Stimulated activated naive CD4-positive, alpha-beta T cell treated with Interleukin-2 at 50 U/mL for 16 hours (primary cell): ENCODE measurements around the gene FBXO17.
A peak's percentile ranks its signal among the peaks of the same experiment; 100 is the strongest.
"Not testable (repeated sequence)": the region's sequence is repeated elsewhere in the genome, so short reads cannot be mapped to it uniquely, and the experiment has no call there.

Experiments used
- DNase-seq: peaks from one replicate; lab custom pipeline; 2025; lab: John Stamatoyannopoulos, UW

The FBXO17 gene

GRCh38 chr19:38942471-38943181 lies 32.9 kb downstream of the FBXO17 start:
- no peak for DNase-seq

- DNase-seq = no peak
Observed at GRCh38 chr19:38941979-38942378, 33.6 kb downstream of the FBXO17 start.

- DNase-seq = not testable (repeated sequence)
Observed at GRCh38 chr19:38941466-38941865, 34.1 kb downstream of the FBXO17 start.

- no peak for DNase-seq
Observed at GRCh38 chr19:38939957-38940356, 35.6 kb downstream of the FBXO17 start.

GRCh38 chr19:38933544-38933943 lies 42.0 kb downstream of the FBXO17 start:
- DNase-seq = no peak

DNA sequence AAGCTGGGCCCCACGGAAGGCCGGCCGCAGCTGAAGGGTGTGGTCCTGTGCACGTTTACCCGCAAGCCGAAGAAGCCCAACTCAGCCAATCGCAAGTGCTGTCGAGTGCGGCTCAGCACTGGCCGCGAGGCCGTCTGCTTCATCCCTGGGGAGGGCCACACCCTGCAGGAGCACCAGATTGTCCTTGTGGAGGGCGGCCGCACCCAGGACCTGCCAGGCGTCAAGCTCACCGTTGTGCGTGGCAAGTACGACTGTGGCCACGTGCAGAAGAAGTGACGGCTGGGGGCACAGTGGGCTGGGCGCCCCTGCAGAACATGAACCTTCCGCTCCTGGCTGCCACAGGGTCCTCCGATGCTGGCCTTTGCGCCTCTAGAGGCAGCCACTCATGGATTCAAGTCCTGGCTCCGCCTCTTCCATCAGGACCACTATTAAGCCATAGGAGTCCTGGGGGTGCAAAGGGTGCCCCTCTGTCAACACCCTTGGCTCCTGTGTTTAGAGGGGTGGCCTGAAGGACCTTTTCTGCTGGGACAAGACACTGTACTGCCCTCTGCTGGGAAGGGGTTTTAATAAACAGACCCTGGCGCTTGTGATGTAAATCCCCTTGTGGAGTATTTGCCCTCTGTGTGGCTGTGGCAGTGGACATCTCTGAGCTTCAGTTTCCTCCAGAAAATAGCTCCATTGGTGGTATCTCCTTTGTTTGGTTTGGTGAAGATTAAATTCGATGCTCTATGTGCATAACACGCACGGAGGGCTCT lies 42.9 kb downstream of the FBXO17 start:
- peak; percentile 8 for DNase-seq

DNA sequence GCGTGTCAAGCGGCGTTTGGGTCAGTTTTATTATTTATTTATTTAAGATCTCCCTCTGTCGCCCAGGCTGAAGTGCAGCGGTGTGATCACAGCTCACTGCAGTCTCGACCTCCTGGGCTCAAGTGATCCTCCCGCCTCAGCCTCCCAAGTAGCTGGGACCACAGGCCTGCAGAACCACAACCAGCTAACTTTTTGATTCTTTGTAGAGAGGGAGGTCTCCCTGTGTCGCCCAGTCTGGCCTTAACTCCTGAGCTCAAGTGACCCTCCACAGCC lies 44.1 kb downstream of the FBXO17 start:
- DNase-seq = no peak

DNA sequence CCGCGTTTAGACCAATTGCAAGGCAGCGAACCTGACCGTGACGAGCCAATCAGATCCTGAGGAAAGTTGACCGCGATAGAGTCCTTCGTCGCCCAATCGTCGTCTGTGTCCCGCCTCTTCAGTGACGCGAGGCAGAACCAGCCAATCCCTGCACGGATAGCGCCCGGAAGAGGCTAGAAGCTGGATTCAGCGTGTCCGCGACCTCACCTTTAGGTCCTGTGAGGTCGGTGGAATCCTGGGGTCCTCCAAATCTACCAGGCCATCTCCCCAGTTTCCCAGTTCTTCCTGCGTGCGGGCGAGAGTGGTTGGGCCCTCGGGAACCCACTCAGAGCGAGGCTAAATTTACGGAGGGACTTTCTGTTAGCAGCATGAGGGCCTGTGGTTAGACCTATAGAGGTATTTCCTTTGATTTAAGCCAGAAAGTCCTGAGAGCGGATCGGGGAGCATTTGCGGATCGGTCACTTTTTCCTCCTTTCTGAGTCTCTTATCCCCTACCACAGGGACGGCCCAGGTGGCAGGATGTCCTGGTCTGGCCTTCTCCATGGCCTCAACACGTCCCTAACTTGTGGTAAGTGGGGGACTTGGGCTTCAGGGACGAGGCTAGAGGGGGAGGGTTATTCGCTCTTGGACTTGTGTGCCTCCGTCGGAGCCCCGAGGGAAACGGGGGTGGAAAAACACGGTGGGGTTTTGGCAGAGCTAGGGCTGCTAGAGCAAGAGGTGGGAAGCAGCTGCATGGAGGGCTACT lies 44.6 kb downstream of the FBXO17 start, which contains the start of gene MRPS12:
Gene MRPS12 (plus strand): TSS at position 169 of the 745 bp plus-strand sequence. CDS start 351 bp downstream, at position 520.
- DNase-seq = peak; percentile 99

DNA sequence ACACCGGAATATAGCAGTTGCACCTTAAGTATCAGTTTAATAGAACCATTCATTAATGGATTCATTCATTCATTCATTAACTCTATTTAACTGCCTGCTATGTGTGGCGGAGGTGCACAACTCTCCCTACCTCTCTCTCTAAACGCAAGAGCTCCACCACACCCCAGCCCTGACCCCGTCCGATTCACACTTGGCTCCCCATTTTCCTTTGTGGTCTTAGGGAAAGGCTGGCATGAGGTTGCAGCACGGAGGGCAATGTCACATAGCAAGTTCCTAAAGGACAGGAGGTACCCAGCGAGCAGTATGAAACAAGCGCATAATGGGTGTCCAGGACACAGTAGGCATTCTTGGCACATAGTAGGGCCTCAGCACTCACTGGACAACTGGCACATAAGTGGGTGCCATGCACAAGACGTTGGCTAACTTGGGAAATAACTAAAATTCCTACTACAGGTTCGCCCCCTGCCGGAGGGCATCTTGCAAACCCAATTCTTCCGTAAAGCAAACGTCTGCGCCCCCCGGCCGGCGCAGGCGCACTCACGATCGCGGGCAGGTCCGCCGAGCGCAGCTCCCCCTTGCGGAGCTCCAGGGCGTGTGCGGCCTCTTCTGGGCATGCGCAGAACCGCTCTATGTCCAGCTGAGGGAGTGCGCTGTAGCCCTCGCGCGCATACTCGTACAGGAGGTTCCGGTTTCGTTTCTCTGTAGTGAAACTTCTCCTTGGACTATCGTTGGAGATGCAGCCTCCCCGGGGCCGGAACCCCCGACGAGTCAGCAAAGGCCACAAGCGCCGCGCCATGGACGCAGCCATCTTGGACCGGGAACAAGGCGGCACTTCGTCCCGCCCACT lies 45.4 kb downstream of the FBXO17 start, which contains the start of gene SARS2:
Gene SARS2 (minus strand): TSS at position 835 of the 847 bp plus-strand sequence. CDS start 27 bp downstream, at position 808.
- peak; percentile 93 for DNase-seq

DNA sequence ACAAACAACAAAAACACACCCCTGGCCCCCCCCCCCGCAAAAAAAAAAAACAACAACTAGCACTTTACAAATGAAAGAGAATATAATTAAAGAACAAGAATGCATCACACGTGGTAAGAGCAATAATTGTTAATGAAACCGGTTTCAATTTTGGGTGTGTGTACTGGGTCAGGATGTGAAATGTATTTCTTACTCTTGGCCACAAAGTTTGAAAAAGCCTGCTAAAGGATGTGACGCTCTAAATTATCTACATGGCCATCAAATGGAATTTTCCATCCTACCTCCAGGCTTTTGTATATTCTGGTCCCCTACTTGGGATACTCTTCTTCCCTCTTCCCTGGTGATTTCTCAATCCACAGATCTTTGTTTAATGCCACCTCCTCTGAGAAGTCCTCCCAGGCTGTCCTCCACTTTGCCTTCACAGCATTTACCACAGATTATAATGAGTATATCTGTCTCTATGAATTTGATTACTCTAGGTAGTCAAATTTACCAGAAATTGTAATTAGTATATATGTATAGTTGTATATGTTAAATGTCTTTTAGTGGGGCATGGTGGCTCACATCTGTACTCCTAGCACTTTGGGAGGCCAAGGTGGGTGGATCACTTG lies 47.0 kb downstream of the FBXO17 start:
- no peak for DNase-seq

GRCh38 chr19:38924388-38924787 lies 51.2 kb downstream of the FBXO17 start:
- no peak for DNase-seq

DNA sequence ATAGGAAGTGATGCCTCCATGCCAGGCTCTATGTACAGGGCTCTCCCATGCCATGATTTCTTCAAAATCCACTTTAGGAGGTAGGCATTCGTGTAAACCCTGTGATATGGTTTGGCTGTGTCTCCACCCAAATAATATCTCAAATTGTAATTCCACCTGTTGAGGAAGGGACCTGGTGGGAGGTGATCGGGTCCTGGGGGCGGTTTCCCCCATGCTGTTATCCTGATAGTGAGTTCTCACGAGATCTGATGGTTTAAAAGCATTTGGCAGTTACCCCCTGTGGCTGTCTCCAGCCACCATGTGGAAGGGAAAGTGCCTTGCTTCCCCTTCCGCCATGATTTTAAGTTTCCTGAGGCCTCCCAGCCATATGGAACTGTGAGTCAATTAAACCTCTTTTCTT lies 53.1 kb downstream of the FBXO17 start:
- DNase-seq = no peak

GRCh38 chr19:38921420-38922274 lies 53.9 kb downstream of the FBXO17 start:
- DNase-seq = no peak

DNA sequence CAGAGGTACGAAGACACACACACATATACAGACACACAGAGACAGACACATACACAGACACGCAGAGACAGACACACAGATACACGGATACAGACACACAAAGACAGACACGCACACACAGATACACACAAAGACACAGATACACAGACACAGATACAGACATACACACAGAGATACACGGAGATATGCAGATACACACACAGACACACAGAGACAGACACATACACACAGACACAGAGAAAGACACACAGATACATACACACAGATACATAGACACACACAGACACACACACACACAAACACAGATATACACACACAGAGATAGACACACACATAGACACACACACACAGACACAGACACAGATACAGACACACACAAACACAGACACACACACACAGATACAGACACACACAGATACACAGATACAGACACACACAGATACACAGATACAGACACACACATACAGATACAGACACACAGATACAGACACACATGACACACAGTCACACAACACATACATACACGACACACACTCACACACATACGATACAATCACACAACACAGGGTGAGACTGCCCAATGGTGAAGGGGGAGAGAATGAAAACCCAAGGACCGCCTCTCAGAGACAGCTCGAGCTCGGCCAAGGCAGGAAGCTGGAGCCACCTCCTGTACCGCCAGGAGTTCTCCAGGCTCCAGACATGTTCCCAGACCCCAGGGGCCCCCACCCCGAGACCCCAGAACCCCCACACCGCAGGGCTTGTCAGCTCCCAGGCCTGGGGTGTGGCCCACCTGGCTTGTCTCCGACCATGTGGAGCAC lies 54.7 kb downstream of the FBXO17 start:
- DNase-seq = no peak

GRCh38 chr19:38919837-38920601 lies 55.5 kb downstream of the FBXO17 start:
- DNase-seq = no peak

DNA sequence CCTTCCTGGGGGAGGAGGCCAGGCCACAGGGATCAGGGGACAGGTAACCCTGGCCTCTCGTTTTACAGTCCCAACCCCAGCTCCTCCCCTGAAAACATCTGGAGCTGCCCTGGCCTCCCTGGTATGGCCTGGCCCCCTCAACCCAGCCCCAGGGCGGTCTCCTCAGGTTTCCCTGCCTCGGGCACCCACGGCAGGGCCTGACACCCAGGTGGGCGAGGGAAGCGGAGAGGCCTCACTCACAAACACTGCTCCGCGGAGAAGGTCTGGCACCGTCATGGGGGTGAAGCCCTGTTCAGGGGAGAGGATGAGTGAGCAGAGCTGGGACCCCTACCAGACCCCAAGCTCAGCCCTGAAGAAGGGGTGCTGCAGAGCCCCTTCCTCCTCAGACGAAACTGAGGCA lies 57.0 kb downstream of the FBXO17 start:
- DNase-seq = no peak

GRCh38 chr19:38917921-38918491 lies 57.5 kb downstream of the FBXO17 start:
- DNase-seq = no peak

DNA sequence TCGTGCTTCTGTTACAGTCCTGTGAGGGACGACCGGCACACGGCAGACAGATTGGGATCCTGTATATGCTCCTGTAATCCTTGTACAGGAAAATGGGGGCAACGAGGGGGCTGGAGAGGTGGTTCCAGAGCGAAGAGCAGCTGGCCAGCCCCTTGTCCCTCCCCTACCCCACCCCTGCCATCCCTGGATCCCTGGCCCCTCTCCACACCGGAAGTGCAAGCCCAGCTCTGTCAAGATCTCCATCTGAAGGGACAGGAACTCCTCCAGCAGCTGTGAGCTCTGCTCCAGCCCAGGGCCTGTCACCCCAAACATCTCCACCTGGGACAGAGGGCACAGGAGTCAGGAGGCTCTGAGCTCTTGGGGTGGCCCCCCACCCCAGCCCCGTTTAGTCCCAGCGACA lies 58.0 kb downstream of the FBXO17 start:
- DNase-seq = no peak
